Measurements from ENCODE around the gene MYL6B.
"Not testable (repeated sequence)": the region's sequence is repeated elsewhere in the genome, so short reads cannot be mapped to it uniquely, and the experiment has no call there.

The MYL6B gene

GRCh38 chr12:56165369-56165768, 13.0 kb downstream of the MYL6B start:
- no peak for DNase-seq (ENCODE audit: low read depth)

DNA sequence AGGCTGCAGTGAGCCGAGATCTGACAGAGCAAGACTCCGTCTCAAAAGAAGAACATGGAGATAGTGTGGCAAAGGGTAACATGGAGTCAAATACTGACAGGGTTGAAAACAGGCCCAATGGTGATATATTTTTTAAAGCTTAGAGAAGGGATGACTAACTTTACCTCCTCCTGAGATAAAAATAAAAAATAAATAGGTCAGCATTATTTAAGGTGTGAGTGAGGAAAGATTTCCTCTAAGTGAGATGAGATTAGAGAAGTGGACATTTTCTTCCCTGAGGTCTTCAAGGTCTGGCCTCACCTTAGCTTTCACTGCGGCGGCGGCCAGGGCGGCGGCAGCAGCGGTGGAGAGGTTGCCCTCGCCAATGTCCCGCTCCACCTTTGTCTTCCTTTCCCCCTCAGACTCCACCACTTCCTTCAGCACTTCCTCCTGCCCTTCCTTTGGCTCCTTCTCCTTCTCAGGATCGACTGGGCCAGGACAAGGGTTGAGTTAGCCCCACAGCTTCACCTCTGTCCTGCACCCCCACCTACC, 16.9 kb downstream of the MYL6B start:
- DNase-seq (ENCODE audit: low read depth) = no peak

- no peak for DNase-seq (ENCODE audit: low read depth)
Measured at GRCh38 chr12:56172839-56173238, 20.5 kb downstream of the MYL6B start.

- no peak for DNase-seq (ENCODE audit: low read depth)
Measured at GRCh38 chr12:56178347-56178746, 26.0 kb downstream of the MYL6B start.

GRCh38 chr12:56186957-56187356, 34.6 kb downstream of the MYL6B start:
- no peak for DNase-seq (ENCODE audit: low read depth)

GRCh38 chr12:56188131-56188777, 35.9 kb downstream of the MYL6B start:
- DNase-seq (ENCODE audit: low read depth) = no peak

DNA sequence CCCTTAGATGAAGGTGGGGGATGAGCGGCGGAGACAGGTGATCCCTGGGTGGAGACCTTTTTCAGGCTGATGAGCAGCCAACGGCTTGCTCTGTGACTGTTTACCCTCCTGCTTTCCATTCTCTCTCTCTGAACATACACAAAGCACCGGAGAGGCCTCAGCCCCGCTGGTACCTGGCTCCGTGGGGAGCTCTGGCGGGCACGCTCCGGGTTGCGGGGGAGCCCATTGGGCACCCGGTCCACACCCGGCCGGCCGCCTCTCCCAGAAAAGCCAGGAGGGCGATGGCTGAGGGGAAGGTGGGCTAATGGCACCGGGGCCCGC, 36.4 kb downstream of the MYL6B start:
- no peak for DNase-seq (ENCODE audit: low read depth)

GRCh38 chr12:56189099-56189917, 36.9 kb downstream of the MYL6B start, which contains the start of gene SMARCC2:
Gene SMARCC2, minus strand, starts transcription at chr12:56189483. Its CDS starts 22 bp downstream, at chr12:56189461.
- DNase-seq (ENCODE audit: low read depth) = peak; percentile 77

- DNase-seq (ENCODE audit: low read depth) = peak; percentile 56
Measured at GRCh38 chr12:56189918-56190694, 37.7 kb downstream of the MYL6B start.

GRCh38 chr12:56190695-56191155, 38.3 kb downstream of the MYL6B start:
- no peak for DNase-seq (ENCODE audit: low read depth)

DNA sequence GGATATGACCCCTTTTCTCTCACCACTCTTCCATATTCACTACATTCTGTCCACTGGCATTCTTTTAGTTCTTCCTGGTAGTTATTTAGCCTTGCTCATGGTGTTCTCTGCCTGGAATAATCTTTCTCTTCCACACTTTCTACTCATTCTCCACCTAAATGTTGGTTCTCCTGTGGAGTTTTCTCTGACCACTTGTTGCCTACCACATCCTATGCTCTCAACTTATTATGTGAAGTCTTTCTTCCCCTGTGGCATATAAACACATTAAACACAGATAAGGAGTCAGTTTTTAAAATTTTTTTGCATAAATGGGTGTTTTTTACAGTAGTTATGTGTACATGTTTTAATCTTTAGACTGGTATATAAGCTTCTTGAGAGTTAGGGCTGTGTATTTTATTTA, 40.2 kb downstream of the MYL6B start:
- no peak for DNase-seq (ENCODE audit: low read depth)

DNA sequence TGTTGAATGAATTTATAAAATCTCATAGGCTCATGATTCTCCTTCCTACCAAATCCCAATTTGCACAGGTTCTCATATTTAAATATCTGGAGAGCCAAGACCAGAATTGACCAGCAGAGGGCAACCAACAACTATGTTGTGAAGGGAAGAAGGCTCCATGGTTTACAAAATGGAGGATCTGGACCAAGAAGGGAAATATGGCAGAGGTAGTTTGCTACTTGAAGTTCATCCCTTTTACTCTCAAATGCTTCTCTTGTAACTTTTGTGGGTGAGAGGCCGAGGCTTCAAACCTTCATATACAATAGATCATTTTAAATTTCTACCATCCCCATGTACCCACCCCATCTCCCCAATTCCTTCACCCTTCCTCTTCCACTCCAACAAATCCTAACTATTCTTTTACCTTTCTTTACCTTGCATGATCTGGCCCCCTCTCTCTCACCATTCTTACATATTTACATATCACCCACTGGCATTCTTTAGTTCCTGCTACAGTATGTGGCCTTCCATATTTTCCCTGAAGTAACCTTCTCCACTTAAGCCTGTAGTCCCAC, 40.7 kb downstream of the MYL6B start:
- DNase-seq (ENCODE audit: low read depth) = peak; percentile 65

GRCh38 chr12:56196818-56197550, 44.6 kb downstream of the MYL6B start:
- DNase-seq (ENCODE audit: low read depth) = not testable (repeated sequence)

DNA sequence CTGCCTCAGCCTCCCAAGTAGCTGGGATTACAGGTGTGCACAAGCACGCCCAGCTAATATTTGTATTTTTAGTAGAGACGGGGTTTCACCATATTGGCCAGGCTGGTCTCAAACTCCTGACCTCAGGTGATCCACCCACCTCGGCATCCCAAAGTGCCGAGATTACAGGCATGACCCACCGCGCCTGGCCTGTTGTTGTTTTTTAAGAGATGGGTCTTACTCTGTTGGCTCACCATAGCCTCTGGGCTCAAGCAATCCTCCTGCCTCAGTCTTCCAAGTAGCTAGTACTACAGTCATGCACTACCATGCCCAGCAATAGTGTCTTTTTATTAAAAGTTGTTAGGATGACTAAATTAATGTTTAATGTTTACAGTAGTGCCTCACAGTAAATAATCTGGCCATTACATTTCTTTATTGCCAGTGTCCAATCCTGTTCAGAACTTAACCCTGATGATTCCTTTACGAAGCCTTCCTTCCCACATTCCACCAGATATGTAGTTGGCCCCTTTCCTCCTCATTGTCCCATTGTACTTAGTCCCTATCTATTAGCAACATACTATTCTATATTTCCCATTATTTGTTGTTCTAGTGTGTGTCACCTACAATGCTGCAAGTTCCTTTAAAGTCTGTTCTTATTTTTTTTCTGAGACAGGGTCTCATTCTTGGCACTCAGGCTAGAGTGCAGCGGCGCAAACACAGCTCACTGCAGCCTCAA, 45.7 kb downstream of the MYL6B start:
- no peak for DNase-seq (ENCODE audit: low read depth)

- no peak for DNase-seq (ENCODE audit: low read depth)
Measured at GRCh38 chr12:56198836-56199235, 46.4 kb downstream of the MYL6B start.

- DNase-seq (ENCODE audit: low read depth) = no peak
Measured at GRCh38 chr12:56202366-56202765, 50.0 kb downstream of the MYL6B start.

DNA sequence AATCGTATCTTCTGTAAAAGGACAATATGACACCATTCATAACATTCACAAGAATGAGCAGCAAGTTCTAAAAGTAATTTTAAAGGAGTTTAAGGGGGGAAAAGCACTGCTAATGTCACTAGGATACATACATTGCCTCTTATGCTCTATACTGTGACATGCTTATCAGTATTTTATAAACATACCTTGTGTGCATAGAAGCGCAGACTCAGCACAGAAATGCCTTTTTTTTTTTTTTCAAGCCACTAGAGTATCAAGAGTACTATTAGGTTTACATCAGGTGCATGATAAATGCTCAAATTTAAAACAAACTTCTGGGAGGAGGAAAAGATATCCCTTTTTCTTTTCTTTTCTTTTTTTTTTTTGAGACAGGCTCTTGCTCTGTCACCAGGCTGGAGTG, 50.5 kb downstream of the MYL6B start:
- no peak for DNase-seq (ENCODE audit: low read depth)

GRCh38 chr12:56204275-56204674, 51.9 kb downstream of the MYL6B start:
- no peak for DNase-seq (ENCODE audit: low read depth)

DNA sequence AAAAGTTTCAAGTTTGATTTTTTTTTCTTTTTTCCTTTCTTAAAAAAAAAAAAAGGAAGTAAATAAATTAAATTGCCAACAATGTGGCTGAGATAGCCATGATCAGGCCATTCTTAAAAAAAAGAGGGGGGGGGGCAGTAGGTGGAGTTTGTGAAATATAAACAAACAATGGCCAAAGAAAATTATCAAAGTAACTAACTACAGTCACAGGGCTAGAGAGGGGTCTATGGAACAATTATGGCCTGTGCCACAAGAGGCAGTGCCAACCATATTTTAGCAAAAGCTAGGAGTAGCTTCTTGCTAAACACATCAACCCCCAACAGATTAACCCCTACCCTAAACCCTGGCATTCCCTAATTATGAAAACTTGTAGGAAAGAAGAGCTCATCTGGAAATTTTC, 53.1 kb downstream of the MYL6B start:
- no peak for DNase-seq (ENCODE audit: low read depth)

DNA sequence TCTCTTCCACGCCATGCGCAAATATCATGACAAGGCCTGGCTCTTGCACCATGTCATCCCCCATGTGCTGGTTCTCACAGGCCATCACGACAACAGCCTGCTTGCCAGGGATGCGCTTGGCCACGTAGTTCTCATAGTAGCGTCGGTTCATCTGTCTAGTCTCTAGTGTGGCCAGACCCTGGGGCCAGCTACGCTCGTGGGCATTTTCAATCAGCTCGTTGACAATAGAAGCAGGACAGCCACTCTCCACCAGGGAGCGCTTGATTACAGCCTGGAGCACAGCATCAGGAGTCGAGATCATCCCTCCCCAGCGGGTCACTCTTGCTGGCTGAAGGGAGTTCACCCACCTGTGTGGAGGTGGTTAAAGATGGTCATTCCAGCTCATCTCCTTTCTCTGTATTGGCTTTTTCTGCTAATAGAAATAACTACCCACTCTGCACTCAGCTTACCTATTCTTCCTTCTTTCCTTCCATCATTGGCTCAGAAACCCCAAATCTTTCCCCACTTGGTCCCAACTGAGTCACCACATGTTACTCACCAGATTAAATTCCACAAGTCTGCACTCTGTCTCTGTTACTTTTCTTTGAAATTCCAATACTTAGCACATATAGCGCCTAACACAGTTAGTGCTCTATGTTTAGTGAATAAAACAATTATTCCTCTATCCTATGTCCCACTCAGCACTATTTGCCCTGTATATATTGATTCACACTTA, 54.2 kb downstream of the MYL6B start:
- DNase-seq (ENCODE audit: low read depth) = peak; percentile 8

Data from T follicular helper cell (primary cell).